SK-MEL-5 (cell line): ENCODE results near the gene NALCN. TPM values are rescaled to one million over a fixed set of nuclear protein-coding genes. Genes with fewer than 3 reads are reported as not detected.

ENCODE experiments used
- DNase-seq: peaks from one replicate; pipeline ENCODE4 v3.0.0-alpha.2; 2016; ENCODE audit warnings: low read depth, low spot score
- in situ Hi-C: cut with HindIII; loops from 2 replicates; pipeline ENCODE4 v1.10.0; 2016; ENCODE audit warnings: low sequenced_read_pairs, high pct_unique_total_duplicates, low pct_unique_long_range_greater_than_20kb
- total RNA-seq: library from RNA; depleted of rRNA; stranded (reverse); fragments of >200 nt; shearing (Covaris generic); gene quantifications from 2 replicates; pipeline ENCODE4 v1.2.3, GENCODE V29; 2014

NALCN gene
- total RNA-seq, 1 experiment from 2014 or later, result 0.24 TPM

GRCh38 chr13:101258509-101258908 is 157.8 kb downstream of the NALCN start:
- DNase-seq, result no peak

GRCh38 chr13:101258071-101258470 is 158.2 kb downstream of the NALCN start:
- in situ Hi-C loops, result no loop called here
- peak; percentile 35 for DNase-seq

More at GRCh38 chr13:101258509-101258908, 157.8 kb downstream of the NALCN start:
- in situ Hi-C loops, result no loop called here

GRCh38 chr13:101248739-101249514 is 167.4 kb downstream of the NALCN start:
- no peak for DNase-seq
- in situ Hi-C loops, result no loop called here

- in situ Hi-C loops, result no loop called here
- no peak for DNase-seq
Observed at GRCh38 chr13:101242720-101243119, 173.6 kb downstream of the NALCN start.

- in situ Hi-C loops, result no loop called here
- DNase-seq, result no peak
Observed at GRCh38 chr13:101238555-101238954, 177.8 kb downstream of the NALCN start.

GRCh38 chr13:101231751-101232428 is 184.4 kb downstream of the NALCN start:
- in situ Hi-C loops, result no loop called here
- no peak for DNase-seq

- DNase-seq, result no peak
- in situ Hi-C loops, result no loop called here
Observed at GRCh38 chr13:101230271-101230890, 185.9 kb downstream of the NALCN start.

- in situ Hi-C loops, result no loop called here
- DNase-seq, result no peak
Observed at GRCh38 chr13:101219609-101220265, 196.6 kb downstream of the NALCN start.

- in situ Hi-C loops, result no loop called here
- DNase-seq, result no peak
Observed at GRCh38 chr13:101218484-101218883, 197.8 kb downstream of the NALCN start.

- DNase-seq, result no peak
- in situ Hi-C loops, result no loop called here
Observed at GRCh38 chr13:101217086-101217485, 199.2 kb downstream of the NALCN start.

GRCh38 chr13:101211261-101211660 is 205.0 kb downstream of the NALCN start:
- in situ Hi-C loops, result no loop called here
- no peak for DNase-seq

GRCh38 chr13:101210774-101211173 is 205.5 kb downstream of the NALCN start:
- in situ Hi-C loops, result no loop called here
- no peak for DNase-seq

- no peak for DNase-seq
- in situ Hi-C loops, result no loop called here
Observed at GRCh38 chr13:101209206-101209893, 207.0 kb downstream of the NALCN start.

- in situ Hi-C loops, result no loop called here
- no peak for DNase-seq
Observed at GRCh38 chr13:101205408-101205807, 210.9 kb downstream of the NALCN start.

- in situ Hi-C loops, result no loop called here
- no peak for DNase-seq
Observed at GRCh38 chr13:101204270-101205020, 211.9 kb downstream of the NALCN start.

GRCh38 chr13:101202590-101202989 is 213.7 kb downstream of the NALCN start:
- DNase-seq, result peak; percentile 4
- in situ Hi-C loops, result no loop called here

- in situ Hi-C loops, result no loop called here
- no peak for DNase-seq
Observed at GRCh38 chr13:101190976-101191375, 225.3 kb downstream of the NALCN start.
